Heart left ventricle (tissue), 13 donors: ENCODE measurements around the gene IGFBP6.

Experiments used
- POLR2A ChIP-seq, 2 donors: fragments of 450-650 bp; IDR thresholded peaks; one replicate each; pipeline ENCODE4 v1.6.1; 2017; ENCODE audit warnings: antibody characterized with exemption in 2 of 2, mild to moderate bottlenecking in 2 of 2, moderate library complexity in 2 of 2
- TF ChIP-seq, protein P1 (sequence below), 12 donors: fragments of 200-600 bp; sonication (generic) in 4 of 12; IDR thresholded peaks; one replicate each; pipeline versions ENCODE4 v1.5.0 to v1.8.0; 2018 to 2022; ENCODE audit warnings: antibody characterized with exemption in 12 of 12, mild to moderate bottlenecking in 5 of 12
- donor health status: ischemic (EF 13 %, LVEDD 7.1; RV severe dilation, severe dysfunction).
- donor health status: DM: no; HTN: yes; CAD: no.
- donor health status: DM: no; HTN: no; CAD: no.
- donor health status: ischemic (EF 25% LVEDD 6.9; RV normal size, moderate dysfunction).
- donor health status: ischemic (EF 25% LVEDD 5.7; RV mildly dilated, moderate dysfunction).
- donor health status: ischemic (EF 35%, LVEDD 5.7; RV mildly dilated, moderate dysfunction).
- donor health status: nonischemic (EF 11% LVEDD 7.7; RV severe dilation, severe dysfunction).
- donor health status: DM: yes; HTN: yes; CAD: no.
- donor health status: PGD.
- donor health status: ischemic (EF 29% LVEDD 5.4; RV normal size, mild dysfunction).
- donor health status: nonischemic (EF 23%, LVEDD 6.1; RV moderate dilation, normal function).

GRCh38 chr12:53067074-53067992 lies 30.1 kb upstream of the IGFBP6 start:
- TF ChIP-seq, protein P1, sequence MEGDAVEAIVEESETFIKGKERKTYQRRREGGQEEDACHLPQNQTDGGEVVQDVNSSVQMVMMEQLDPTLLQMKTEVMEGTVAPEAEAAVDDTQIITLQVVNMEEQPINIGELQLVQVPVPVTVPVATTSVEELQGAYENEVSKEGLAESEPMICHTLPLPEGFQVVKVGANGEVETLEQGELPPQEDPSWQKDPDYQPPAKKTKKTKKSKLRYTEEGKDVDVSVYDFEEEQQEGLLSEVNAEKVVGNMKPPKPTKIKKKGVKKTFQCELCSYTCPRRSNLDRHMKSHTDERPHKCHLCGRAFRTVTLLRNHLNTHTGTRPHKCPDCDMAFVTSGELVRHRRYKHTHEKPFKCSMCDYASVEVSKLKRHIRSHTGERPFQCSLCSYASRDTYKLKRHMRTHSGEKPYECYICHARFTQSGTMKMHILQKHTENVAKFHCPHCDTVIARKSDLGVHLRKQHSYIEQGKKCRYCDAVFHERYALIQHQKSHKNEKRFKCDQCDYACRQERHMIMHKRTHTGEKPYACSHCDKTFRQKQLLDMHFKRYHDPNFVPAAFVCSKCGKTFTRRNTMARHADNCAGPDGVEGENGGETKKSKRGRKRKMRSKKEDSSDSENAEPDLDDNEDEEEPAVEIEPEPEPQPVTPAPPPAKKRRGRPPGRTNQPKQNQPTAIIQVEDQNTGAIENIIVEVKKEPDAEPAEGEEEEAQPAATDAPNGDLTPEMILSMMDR (IDR thresholded peaks at IDR 0.05): no peak
- no peak for TF ChIP-seq POLR2A (IDR thresholded peaks at IDR 0.05)
